T-helper 9 cell (primary cell): ENCODE data around the gene ZNF565.
"Not testable (repeated sequence)": the region's sequence is repeated elsewhere in the genome, so short reads cannot be mapped to it uniquely, and the experiment has no call there.

ENCODE experiments used
- DNase-seq: peaks from one replicate; pipeline ENCODE4 v3.0.0-alpha.2; 2020

The ZNF565 gene

GRCh38 chr19:36210497-36210896 lies 4.0 kb downstream of the ZNF565 start:
- DNase-seq: no peak

GRCh38 chr19:36209372-36209771 lies 5.1 kb downstream of the ZNF565 start:
- no peak for DNase-seq

- DNase-seq: no peak
Measured at GRCh38 chr19:36207605-36208252, 6.7 kb downstream of the ZNF565 start.

- no peak for DNase-seq
Measured at GRCh38 chr19:36203293-36203692, 11.2 kb downstream of the ZNF565 start.

GRCh38 chr19:36201684-36202083 lies 12.8 kb downstream of the ZNF565 start:
- DNase-seq: no peak

GRCh38 chr19:36198119-36198518 lies 16.3 kb downstream of the ZNF565 start:
- no peak for DNase-seq

GRCh38 chr19:36196249-36196648 lies 18.2 kb downstream of the ZNF565 start:
- DNase-seq: no peak

- DNase-seq: not testable (repeated sequence)
Measured at GRCh38 chr19:36186722-36187121, 27.7 kb downstream of the ZNF565 start.

- no peak for DNase-seq
Measured at GRCh38 chr19:36183245-36183628, 31.2 kb downstream of the ZNF565 start.

- DNase-seq: no peak
Measured at GRCh38 chr19:36182612-36183244, 31.7 kb downstream of the ZNF565 start.

GRCh38 chr19:36179077-36179476 lies 35.4 kb downstream of the ZNF565 start:
- not testable (repeated sequence) for DNase-seq

GRCh38 chr19:36173846-36174245 lies 40.6 kb downstream of the ZNF565 start:
- not testable (repeated sequence) for DNase-seq

- no peak for DNase-seq
Measured at GRCh38 chr19:36172852-36173251, 41.6 kb downstream of the ZNF565 start.

GRCh38 chr19:36169084-36169760 lies 45.2 kb downstream of the ZNF565 start:
- no peak for DNase-seq

GRCh38 chr19:36163813-36164212 lies 50.7 kb downstream of the ZNF565 start:
- DNase-seq: no peak

- DNase-seq: no peak
Measured at GRCh38 chr19:36160821-36161596, 53.5 kb downstream of the ZNF565 start.

- no peak for DNase-seq
Measured at GRCh38 chr19:36153126-36153525, 61.3 kb downstream of the ZNF565 start.

- no peak for DNase-seq
Measured at GRCh38 chr19:36152352-36153091, 61.9 kb downstream of the ZNF565 start, which contains the start of gene COX7A1. Gene COX7A1, minus strand, starts transcription at chr19:36152447. Its CDS starts 40 bp downstream, at chr19:36152407.

GRCh38 chr19:36152019-36152351 lies 62.5 kb downstream of the ZNF565 start:
- DNase-seq: no peak

GRCh38 chr19:36151144-36152018 lies 63.1 kb downstream of the ZNF565 start:
- no peak for DNase-seq

- no peak for DNase-seq
Measured at GRCh38 chr19:36150586-36150985, 63.9 kb downstream of the ZNF565 start.
